Measurements from ENCODE around the gene CNTN4. TPM values are rescaled to one million over a fixed set of nuclear protein-coding genes. Genes with fewer than 3 reads are reported as not detected.

The CNTN4 gene
- total RNA-seq, 1 donor from 2014 or later: 23.0 TPM

- no peak for DNase-seq
- Mint-ChIP-seq H3K4me1 (ENCODE audit: low read depth, unreplicated experiment) (no peaks in the 10 kb centered on the region), H3K36me3 (ENCODE audit: unreplicated experiment) (no peaks in the 10 kb centered on the region), H3K9me3 (ENCODE audit: unreplicated experiment) (no peaks in the 10 kb centered on the region), H3K27ac (ENCODE audit: unreplicated experiment) (no peak overlapping the region), H3K4me3 (ENCODE audit: unreplicated experiment) (no peak overlapping the region), H3K27me3 (ENCODE audit: unreplicated experiment) (peaks cover 2% of the 10 kb centered on the region)
- TF ChIP-seq, protein P1, sequence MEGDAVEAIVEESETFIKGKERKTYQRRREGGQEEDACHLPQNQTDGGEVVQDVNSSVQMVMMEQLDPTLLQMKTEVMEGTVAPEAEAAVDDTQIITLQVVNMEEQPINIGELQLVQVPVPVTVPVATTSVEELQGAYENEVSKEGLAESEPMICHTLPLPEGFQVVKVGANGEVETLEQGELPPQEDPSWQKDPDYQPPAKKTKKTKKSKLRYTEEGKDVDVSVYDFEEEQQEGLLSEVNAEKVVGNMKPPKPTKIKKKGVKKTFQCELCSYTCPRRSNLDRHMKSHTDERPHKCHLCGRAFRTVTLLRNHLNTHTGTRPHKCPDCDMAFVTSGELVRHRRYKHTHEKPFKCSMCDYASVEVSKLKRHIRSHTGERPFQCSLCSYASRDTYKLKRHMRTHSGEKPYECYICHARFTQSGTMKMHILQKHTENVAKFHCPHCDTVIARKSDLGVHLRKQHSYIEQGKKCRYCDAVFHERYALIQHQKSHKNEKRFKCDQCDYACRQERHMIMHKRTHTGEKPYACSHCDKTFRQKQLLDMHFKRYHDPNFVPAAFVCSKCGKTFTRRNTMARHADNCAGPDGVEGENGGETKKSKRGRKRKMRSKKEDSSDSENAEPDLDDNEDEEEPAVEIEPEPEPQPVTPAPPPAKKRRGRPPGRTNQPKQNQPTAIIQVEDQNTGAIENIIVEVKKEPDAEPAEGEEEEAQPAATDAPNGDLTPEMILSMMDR (IDR thresholded peaks at IDR 0.05; ENCODE audit: partially characterized antibody, unreplicated experiment): no peak
Measured at GRCh38 chr3:2948882-2949281, 850.2 kb downstream of the CNTN4 start.

GRCh38 chr3:2950159-2950558 is 851.5 kb downstream of the CNTN4 start:
- Mint-ChIP-seq H3K9me3 (ENCODE audit: unreplicated experiment) (no peaks in the 10 kb centered on the region), H3K4me1 (ENCODE audit: low read depth, unreplicated experiment) (no peaks in the 10 kb centered on the region), H3K4me3 (ENCODE audit: unreplicated experiment) (no peak overlapping the region), H3K27me3 (ENCODE audit: unreplicated experiment) (peaks cover 2% of the 10 kb centered on the region), H3K36me3 (ENCODE audit: unreplicated experiment) (no peaks in the 10 kb centered on the region), H3K27ac (ENCODE audit: unreplicated experiment) (no peak overlapping the region)
- DNase-seq: no peak
- TF ChIP-seq, protein P1 (IDR thresholded peaks at IDR 0.05; ENCODE audit: partially characterized antibody, unreplicated experiment): no peak

DNA sequence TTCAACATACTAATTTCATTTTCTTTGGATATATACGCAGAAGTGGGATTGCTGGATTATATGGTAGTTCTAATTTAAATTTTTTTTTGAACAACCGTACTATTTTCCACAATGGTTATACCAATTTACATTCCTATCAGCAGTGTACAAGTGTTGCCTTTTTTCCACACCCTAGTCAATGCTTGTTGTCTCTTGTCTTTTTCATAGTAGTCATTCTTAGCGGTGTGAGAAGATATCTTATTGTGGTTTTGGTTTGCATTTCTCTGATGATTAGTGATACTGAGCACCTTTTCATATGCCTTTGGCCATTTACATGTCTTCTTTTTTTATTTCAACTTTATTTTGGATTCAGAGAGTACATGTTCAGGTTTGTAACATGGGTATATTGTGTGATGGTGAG is 858.4 kb downstream of the CNTN4 start:
- TF ChIP-seq, protein P1 (IDR thresholded peaks at IDR 0.05; ENCODE audit: partially characterized antibody, unreplicated experiment): no peak
- no peak overlapping the region for H3K27ac Mint-ChIP-seq (ENCODE audit: unreplicated experiment)
- H3K27me3 Mint-ChIP-seq (ENCODE audit: unreplicated experiment): peaks cover 2% of the 10 kb centered on the region
- H3K4me1 Mint-ChIP-seq (ENCODE audit: low read depth, unreplicated experiment): no peaks in the 10 kb centered on the region
- no peak for DNase-seq
- no peak overlapping the region for H3K4me3 Mint-ChIP-seq (ENCODE audit: unreplicated experiment)
- no peaks in the 10 kb centered on the region for H3K9me3 Mint-ChIP-seq (ENCODE audit: unreplicated experiment)
- H3K36me3 Mint-ChIP-seq (ENCODE audit: unreplicated experiment): no peaks in the 10 kb centered on the region

DNA sequence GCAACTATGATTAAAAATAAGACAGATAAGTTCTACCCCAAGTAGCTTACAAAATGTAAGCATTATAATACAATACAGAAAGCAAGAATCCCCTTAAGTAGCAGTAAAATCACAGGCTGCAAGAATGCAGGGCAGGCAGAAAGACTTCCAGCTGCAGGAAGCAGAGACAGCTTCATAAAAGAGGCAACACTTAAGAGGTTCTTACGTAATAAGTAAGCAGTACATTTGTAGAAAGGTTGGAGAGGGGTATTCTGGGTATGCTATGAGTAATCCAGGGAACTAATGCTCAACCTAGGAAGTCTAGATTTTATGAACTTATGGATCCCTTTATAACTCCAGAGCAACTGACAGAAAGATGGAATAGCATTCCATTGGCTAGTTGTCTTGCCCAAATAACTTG is 859.9 kb downstream of the CNTN4 start:
- H3K4me1 Mint-ChIP-seq (ENCODE audit: low read depth, unreplicated experiment): no peaks in the 10 kb centered on the region
- H3K9me3 Mint-ChIP-seq (ENCODE audit: unreplicated experiment): no peaks in the 10 kb centered on the region
- H3K36me3 Mint-ChIP-seq (ENCODE audit: unreplicated experiment): no peaks in the 10 kb centered on the region
- no peak overlapping the region for H3K4me3 Mint-ChIP-seq (ENCODE audit: unreplicated experiment)
- H3K27ac Mint-ChIP-seq (ENCODE audit: unreplicated experiment): no peak overlapping the region
- TF ChIP-seq, protein P1 (IDR thresholded peaks at IDR 0.05; ENCODE audit: partially characterized antibody, unreplicated experiment): no peak
- H3K27me3 Mint-ChIP-seq (ENCODE audit: unreplicated experiment): no peaks in the 10 kb centered on the region
- no peak for DNase-seq

GRCh38 chr3:2961576-2961975 is 862.9 kb downstream of the CNTN4 start:
- H3K4me3 Mint-ChIP-seq (ENCODE audit: unreplicated experiment): no peak overlapping the region
- H3K36me3 Mint-ChIP-seq (ENCODE audit: unreplicated experiment): no peaks in the 10 kb centered on the region
- H3K4me1 Mint-ChIP-seq (ENCODE audit: low read depth, unreplicated experiment): no peaks in the 10 kb centered on the region
- no peak overlapping the region for H3K27ac Mint-ChIP-seq (ENCODE audit: unreplicated experiment)
- TF ChIP-seq, protein P1 (IDR thresholded peaks at IDR 0.05; ENCODE audit: partially characterized antibody, unreplicated experiment): no peak
- H3K27me3 Mint-ChIP-seq (ENCODE audit: unreplicated experiment): no peaks in the 10 kb centered on the region
- no peak for DNase-seq
- H3K9me3 Mint-ChIP-seq (ENCODE audit: unreplicated experiment): no peaks in the 10 kb centered on the region
